ENCODE measurements around the gene RCC1.
"Not testable (repeated sequence)": the region's sequence is repeated elsewhere in the genome, so short reads cannot be mapped to it uniquely, and the experiment has no call there.

The RCC1 gene

DNA sequence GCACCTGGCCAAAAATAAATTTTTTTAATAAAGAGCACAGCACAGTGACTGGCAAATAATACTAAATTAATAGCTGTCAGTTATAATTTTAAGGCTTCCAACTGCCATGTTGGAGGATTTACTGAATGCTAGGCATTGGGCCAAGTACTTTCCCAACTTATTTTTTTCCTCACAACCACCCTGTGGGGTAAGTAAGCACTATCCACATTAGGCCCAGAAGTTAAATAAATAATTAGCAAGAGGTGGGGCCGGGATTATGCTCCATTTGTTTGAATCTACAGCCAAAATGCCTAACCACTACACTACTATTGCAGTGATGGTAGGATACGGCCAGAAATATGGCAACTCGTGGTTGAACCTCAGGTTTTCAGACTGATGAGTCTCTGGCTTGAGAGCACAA, 42.5 kb downstream of the RCC1 start:
- no peak for DNase-seq (ENCODE audit: low read depth in 2 of 2)

DNA sequence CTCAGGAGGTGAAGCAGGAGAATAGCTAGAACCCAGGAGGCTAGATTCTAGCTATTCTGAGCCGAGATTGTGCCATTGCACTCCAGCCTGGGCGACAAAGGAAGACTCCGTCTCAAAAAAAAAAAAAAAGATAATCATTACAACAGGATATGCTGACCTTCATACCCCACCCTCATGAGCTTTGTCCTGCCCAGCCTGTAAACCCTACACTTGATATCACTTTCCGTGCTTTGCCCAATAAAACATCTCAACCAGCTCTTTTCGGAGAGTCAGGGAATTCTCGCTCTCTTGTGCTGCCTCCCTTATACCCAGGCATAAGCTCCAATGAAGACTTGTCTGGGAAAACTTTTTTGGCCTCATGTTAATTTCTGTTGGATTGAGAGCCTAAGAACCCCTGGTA, 45.5 kb downstream of the RCC1 start:
- no peak for DNase-seq (ENCODE audit: low read depth in 2 of 2)

- DNase-seq (ENCODE audit: low read depth in 2 of 2), result peak; percentile 86 to 90
Measured at GRCh38 chr1:28552758-28553663, 47.2 kb downstream of the RCC1 start, which contains the start of gene TRNAU1AP. Gene TRNAU1AP (plus strand): TSS chr1:28553085. CDS start chr1:28553111, 26 bp downstream.

DNA sequence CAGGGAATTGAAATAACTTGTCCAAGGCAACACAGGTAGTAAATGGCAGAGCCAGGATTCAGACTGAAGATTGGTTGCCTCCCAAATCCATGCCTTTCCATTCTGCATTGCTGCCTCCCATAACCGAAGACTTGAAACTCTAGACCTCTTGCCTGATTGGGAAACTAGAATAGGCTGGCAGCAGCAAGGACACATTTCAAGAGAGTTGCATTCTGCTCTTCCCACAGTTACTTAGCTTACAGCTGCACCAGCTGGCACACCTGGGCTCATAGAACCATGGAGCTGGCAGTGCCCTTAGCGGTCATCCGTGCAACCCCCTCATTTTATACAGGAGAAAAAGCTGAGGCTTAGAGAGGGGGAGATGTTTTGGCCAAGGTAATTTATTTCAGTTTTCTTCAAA, 55.0 kb downstream of the RCC1 start:
- no peak for DNase-seq (ENCODE audit: low read depth in 2 of 2)

DNA sequence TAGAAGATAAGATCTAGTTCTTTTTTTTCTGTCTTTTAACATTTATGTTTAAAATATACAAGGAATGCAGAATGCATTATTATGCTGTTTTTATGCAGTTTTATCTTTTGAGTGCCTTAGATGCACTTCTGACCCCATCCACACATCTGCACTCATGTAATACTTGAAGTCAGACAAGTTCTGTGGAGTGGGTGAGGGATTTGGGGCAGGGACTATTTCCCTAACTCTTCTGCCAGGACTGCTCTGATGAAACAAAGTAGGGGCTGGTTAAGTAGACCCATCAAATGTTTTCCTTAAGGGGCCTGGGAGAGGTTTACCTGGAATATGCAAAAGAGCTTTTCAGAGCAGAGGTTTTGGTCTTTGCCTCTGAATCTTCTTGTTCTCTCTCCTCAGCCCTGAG, 58.5 kb downstream of the RCC1 start:
- DNase-seq (ENCODE audit: low read depth in 2 of 2), result no peak

DNA sequence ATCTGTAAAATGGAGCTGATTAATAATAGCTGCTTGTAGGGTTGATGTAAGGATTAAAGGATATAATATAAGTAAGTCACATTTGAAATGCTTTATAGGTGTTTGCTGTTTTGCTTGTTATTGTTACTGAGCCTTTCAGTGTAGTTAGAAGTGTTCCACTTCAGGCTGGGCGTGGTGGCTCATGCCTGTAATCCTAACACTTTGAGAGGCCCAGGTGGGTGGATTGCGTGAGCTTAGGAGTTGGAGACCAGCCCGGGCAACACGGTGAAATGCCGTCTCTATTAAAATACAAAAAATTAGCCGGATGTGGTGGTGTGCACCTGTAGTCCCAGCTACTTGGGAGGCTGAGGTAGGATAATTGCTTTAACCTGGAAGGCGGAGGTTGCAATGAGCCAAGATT, 59.2 kb downstream of the RCC1 start:
- no peak for DNase-seq (ENCODE audit: low read depth in 2 of 2)

DNA sequence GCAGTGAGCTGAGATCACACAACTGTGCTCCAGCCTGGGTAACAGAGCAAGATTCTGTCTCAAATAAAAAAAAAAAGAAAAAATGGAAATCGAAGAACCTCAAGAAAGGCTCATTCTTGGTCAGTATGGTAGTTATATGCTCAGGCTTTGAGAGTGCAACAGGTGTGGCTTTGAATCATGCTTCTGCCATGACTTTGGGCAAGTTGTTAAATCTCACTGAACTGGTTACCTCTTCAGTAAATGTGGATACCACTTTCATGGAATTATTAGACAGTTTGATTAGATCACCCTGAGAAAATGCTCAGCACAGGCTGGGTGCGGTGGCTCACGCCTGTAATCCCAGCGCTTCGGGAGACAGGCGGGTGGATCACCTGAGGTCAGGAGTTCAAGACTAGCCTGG, 59.9 kb downstream of the RCC1 start:
- no peak for DNase-seq (ENCODE audit: low read depth in 2 of 2)

GRCh38 chr1:28566931-28567330, 61.1 kb downstream of the RCC1 start:
- DNase-seq (ENCODE audit: low read depth in 2 of 2), result no peak

- no peak for DNase-seq (ENCODE audit: low read depth in 2 of 2)
Measured at GRCh38 chr1:28571911-28572310, 66.1 kb downstream of the RCC1 start.

GRCh38 chr1:28572891-28573290, 67.0 kb downstream of the RCC1 start:
- DNase-seq (ENCODE audit: low read depth in 2 of 2), result not testable (repeated sequence)

DNA sequence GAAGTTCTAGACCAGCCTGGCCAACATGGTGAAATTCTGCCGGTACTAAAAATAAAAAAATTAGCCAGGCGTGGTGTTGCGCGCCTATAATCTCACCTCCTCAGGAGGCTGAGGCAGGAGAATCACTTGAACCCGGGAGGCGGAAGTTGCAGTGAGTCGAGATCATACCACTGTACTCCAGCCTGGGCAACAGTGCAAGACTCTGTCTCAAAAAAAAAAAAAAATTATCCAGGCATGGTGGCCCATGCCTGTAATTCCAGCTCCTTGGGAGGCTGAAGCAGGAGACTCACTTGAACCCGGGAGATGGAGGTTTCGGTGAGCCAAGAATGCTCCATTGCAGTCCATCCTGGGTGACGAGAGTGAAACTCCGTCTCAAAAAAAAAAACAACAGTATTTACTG, 67.7 kb downstream of the RCC1 start:
- no peak for DNase-seq (ENCODE audit: low read depth in 2 of 2)

GRCh38 chr1:28577052-28577678, 71.3 kb downstream of the RCC1 start:
- no peak for DNase-seq (ENCODE audit: low read depth in 2 of 2)

GRCh38 chr1:28577738-28578536, 72.1 kb downstream of the RCC1 start:
- no peak for DNase-seq (ENCODE audit: low read depth in 2 of 2)

GRCh38 chr1:28578696-28579218, 72.9 kb downstream of the RCC1 start:
- no peak for DNase-seq (ENCODE audit: low read depth in 2 of 2)

- no peak for DNase-seq (ENCODE audit: low read depth in 2 of 2)
Measured at GRCh38 chr1:28579401-28579800, 73.6 kb downstream of the RCC1 start.

- DNase-seq (ENCODE audit: low read depth in 2 of 2), result no peak
Measured at GRCh38 chr1:28580722-28581530, 75.1 kb downstream of the RCC1 start.

GRCh38 chr1:28581531-28582247, 75.8 kb downstream of the RCC1 start:
- DNase-seq (ENCODE audit: low read depth in 2 of 2), result peak; percentile 89 to 90

DNA sequence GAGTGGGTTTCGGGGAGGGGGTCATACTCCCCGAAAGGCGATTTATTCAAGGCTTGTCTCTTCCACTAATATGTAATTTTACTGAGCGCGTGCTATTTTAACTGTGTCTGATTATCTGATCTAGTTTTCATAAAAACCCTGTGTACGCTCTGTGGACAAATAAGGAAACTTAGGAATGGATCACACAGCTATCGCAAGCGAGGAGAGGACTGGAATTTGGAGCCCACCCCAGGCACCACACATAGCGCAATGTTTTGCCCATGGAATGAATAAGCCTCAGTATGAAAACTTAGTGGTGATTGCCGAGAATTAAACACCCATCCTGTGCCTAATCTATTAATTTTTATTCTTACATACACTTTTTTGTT, 76.4 kb downstream of the RCC1 start:
- DNase-seq (ENCODE audit: low read depth in 2 of 2), result peak in 1 of 2 experiments; percentile 20

DNA sequence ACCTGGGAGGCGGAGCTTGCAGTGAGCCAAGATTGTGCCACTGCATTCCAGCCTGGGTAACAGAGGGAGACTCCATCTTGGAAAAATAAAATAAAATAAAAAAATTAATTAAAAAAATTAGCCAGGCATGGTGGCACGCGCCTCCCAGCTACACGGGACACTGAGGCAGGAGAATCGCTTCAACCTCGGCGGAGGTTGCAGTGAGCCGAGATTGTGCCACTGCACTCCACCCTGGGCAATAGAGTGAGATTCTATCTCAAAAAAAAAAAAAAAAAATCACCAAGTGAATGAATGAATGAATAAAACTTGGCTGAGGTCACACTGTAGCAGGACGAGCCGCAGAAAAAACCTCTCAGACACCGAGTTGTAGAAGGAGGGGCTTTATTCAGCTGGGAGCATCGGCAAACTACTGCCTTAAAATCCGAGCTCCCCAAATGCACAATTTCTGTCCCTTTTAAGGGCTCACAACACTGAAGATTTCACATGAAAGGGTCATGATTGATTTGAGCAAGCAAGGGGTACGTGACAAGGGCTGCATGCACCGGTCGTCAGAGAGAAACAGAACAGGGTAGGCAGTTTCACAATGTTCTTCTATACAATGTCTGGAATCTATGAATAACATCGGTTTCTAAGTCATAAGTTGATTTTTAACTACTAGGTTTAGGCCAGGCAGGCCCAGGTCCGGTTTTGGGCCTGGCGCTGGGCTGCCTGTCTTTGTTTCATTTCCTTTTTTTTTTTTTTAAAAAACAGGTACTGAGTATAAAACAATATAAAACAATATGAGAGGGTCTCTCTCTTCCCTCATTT, 80.9 kb downstream of the RCC1 start:
- not testable (repeated sequence) for DNase-seq (ENCODE audit: low read depth in 2 of 2)
